OCI-LY3 (cell line): ENCODE measurements around the gene LDLRAD4.

Experiments used
- H2AFZ ChIP-seq: fragments of 200-600, 300-600 bp; shearing (Covaris generic); 2 replicates; pipeline ENCODE4 v1.6.0; 2014; ENCODE audit warnings: antibody characterized with exemption, low read depth, low read length
- H3K27ac ChIP-seq: fragments of 200-600, 300-600 bp; sonication (generic); 2 replicates; pipeline ENCODE4 v1.5.1; 2014; ENCODE audit warnings: mild to moderate bottlenecking, low read length, moderate library complexity, mixed read lengths
- H3K27me3 ChIP-seq: fragments of 200-600, 300-600 bp; sonication (generic); 2 replicates; pipeline ENCODE4 v1.6.1; 2014; ENCODE audit warnings: low read depth, low read length, mixed read lengths
- H3K36me3 ChIP-seq: fragments of 200-600, 300-600 bp; sonication (generic); replicated peaks from 2 replicates; pipeline ENCODE3; 2014; ENCODE audit warnings: low read depth, low read length, mixed read lengths
- H3K4me1 ChIP-seq: fragments of 300-600, 200-600 bp; sonication (generic); 2 replicates; pipeline ENCODE4 v1.6.1; 2014; ENCODE audit warnings: low read length, mixed read lengths
- H3K4me2 ChIP-seq: fragments of 200-600, 300-600 bp; sonication (generic); 2 replicates; pipeline ENCODE4 v1.6.1; 2014; ENCODE audit warnings: low read length, mixed read lengths
- H3K4me3 ChIP-seq: fragments of 300-600, 200-600 bp; sonication (generic); 2 replicates; pipeline ENCODE4 v1.5.1; 2014; ENCODE audit warnings: antibody characterized with exemption, mild to moderate bottlenecking, low read length, moderate library complexity
- H3K79me2 ChIP-seq: fragments of 300-600, 200-600 bp; shearing (Covaris generic); 2 replicates; pipeline ENCODE4 v1.6.1; 2014; ENCODE audit warnings: mild to moderate bottlenecking, low read length, mixed read lengths
- H3K9ac ChIP-seq: fragments of 300-600, 200-600 bp; shearing (Covaris generic); 2 replicates; pipeline ENCODE4 v1.6.0; 2014; ENCODE audit warnings: mild to moderate bottlenecking, low read length, moderate library complexity
- H3K9me3 ChIP-seq: fragments of 200-600, 300-600 bp; shearing (Covaris generic); 2 replicates; pipeline ENCODE4 v1.6.1; 2014; ENCODE audit warnings: low read length, mixed read lengths; ENCODE audit not compliant: insufficient read depth
- H4K20me1 ChIP-seq: fragments of 200-600, 300-600 bp; sonication (generic); 2 replicates; pipeline ENCODE4 v1.6.1; 2016; ENCODE audit warnings: low read length, mixed read lengths; ENCODE audit not compliant: insufficient read depth
- EZH2phosphoT487 ChIP-seq: fragments of 200-600 bp; shearing (Covaris generic); IDR thresholded peaks from 2 replicates; pipeline ENCODE4 v1.6.1; 2018; ENCODE audit warnings: antibody characterized with exemption, mixed run types, low read depth
- TF ChIP-seq, protein P1 (sequence below): fragments of 200-600, 300-600 bp; sonication (generic); IDR thresholded peaks from 2 replicates; pipeline ENCODE4 v1.5.1; 2014; ENCODE audit warnings: antibody characterized with exemption, low read length, low read depth

The LDLRAD4 gene

DNA sequence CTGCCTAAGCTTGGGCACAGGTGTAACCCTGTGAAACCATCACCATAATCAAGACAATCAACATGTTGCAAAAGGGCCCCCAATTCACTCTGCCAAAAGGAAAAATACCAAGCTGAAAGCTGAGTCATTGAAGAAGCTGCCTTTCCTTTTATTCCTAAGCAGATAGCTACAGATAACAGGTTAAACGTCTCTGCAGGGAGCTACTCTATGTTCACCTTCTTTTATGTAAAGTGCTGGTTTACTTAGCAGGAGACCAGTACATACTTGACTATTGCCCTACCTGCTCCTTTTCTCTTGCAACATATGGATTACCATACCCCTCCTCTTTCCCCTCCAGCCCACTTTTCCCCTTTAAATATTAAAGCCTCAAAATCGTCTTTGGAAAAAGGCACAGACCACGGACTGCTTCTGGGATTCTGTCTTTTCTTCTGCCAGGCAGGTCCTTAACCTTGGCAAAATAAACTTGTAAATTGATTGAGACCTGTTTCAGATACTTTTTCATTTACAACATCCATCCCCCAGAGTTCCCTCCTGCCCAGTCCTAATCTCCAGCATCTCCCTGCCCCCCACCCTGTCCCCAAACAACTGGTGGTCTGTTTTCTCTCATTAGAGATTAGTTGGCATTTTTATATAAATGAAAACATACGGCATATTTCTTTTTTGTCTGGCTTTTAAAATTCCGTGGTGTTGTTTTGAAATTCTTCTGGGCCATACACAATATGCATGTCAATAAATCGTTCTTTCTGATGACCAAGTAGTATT is 37.8 kb upstream of the LDLRAD4 start:
- no peak overlapping the region for H3K9ac ChIP-seq
- no peaks in the 10 kb centered on the region for H3K36me3 ChIP-seq
- H2AFZ ChIP-seq, result no peak overlapping the region
- H4K20me1 ChIP-seq, result no peaks in the 10 kb centered on the region
- H3K4me1 ChIP-seq, result no peaks in the 10 kb centered on the region; the same call in 1 of the 2 replicates
- H3K9me3 ChIP-seq, result no peaks in the 10 kb centered on the region
- H3K4me3 ChIP-seq, result no peak overlapping the region
- TF ChIP-seq EZH2phosphoT487, result no peak
- TF ChIP-seq, protein P1, sequence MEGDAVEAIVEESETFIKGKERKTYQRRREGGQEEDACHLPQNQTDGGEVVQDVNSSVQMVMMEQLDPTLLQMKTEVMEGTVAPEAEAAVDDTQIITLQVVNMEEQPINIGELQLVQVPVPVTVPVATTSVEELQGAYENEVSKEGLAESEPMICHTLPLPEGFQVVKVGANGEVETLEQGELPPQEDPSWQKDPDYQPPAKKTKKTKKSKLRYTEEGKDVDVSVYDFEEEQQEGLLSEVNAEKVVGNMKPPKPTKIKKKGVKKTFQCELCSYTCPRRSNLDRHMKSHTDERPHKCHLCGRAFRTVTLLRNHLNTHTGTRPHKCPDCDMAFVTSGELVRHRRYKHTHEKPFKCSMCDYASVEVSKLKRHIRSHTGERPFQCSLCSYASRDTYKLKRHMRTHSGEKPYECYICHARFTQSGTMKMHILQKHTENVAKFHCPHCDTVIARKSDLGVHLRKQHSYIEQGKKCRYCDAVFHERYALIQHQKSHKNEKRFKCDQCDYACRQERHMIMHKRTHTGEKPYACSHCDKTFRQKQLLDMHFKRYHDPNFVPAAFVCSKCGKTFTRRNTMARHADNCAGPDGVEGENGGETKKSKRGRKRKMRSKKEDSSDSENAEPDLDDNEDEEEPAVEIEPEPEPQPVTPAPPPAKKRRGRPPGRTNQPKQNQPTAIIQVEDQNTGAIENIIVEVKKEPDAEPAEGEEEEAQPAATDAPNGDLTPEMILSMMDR, result no peak
- no peak overlapping the region for H3K27ac ChIP-seq
- H3K79me2 ChIP-seq, result no peaks in the 10 kb centered on the region
- no peak overlapping the region for H3K4me2 ChIP-seq
- H3K27me3 ChIP-seq, result peaks cover 16% of the 10 kb centered on the region; the same call in 1 of the 2 replicates

DNA sequence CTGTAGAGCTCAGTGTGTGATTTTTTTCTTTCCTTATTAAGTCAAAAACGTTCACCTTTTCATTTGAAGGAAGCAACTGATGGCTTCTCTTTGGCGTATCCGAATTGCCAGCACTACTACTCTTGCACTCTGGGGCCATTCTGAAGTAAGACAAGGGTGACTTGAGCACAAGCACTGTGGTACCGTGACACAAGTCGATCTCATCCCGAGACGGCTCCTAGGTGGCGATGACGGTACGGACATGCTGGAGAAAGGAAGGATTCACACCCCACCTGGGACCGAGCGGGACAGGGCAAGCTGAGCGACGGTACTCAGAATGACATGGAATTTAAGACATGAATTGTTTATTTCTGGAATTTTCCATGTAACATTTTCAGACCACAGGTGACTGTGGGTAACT is 36.8 kb upstream of the LDLRAD4 start:
- Histone ChIP-seq H3K9me3 (no peaks in the 10 kb centered on the region), H3K27ac (no peak overlapping the region), H3K4me2 (no peak overlapping the region), H2AFZ (no peak overlapping the region), H3K36me3 (no peaks in the 10 kb centered on the region), H3K4me3 (no peak overlapping the region), H3K79me2 (no peaks in the 10 kb centered on the region), H3K9ac (no peak overlapping the region), H4K20me1 (no peaks in the 10 kb centered on the region), H3K4me1 (no peaks in the 10 kb centered on the region; the same call in 1 of the 2 replicates), H3K27me3 (peaks cover 16% of the 10 kb centered on the region; the same call in 1 of the 2 replicates)
- no peak for TF ChIP-seq EZH2phosphoT487
- TF ChIP-seq, protein P1, result no peak

DNA sequence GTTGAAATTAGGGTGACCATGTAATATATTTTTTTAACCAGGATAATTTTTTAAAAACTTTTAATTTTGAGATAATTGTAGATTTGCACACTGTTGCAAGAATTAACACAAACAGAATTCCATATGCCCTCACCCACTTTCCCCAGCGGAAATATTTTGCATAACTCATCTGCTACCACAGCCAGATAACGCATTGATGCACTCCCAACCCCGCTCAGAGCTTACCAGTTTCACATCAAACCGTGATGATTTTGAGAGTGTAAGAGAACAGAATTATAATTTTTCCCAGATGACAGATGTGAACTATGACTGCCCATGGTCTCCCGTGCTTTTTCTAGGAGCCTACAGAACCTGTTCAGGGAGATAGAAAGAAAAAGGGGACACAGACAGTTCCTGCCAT is 35.2 kb upstream of the LDLRAD4 start:
- TF ChIP-seq, protein P1, result no peak
- no peak for TF ChIP-seq EZH2phosphoT487
- Histone ChIP-seq H4K20me1 (no peaks in the 10 kb centered on the region), H3K4me2 (no peak overlapping the region), H3K9ac (no peak overlapping the region), H3K27me3 (peaks cover 19% of the 10 kb centered on the region; the same call in 1 of the 2 replicates), H3K27ac (no peak overlapping the region), H2AFZ (no peak overlapping the region), H3K79me2 (no peaks in the 10 kb centered on the region), H3K4me1 (no peaks in the 10 kb centered on the region; the same call in 1 of the 2 replicates), H3K4me3 (no peak overlapping the region), H3K36me3 (no peaks in the 10 kb centered on the region), H3K9me3 (no peaks in the 10 kb centered on the region)

DNA sequence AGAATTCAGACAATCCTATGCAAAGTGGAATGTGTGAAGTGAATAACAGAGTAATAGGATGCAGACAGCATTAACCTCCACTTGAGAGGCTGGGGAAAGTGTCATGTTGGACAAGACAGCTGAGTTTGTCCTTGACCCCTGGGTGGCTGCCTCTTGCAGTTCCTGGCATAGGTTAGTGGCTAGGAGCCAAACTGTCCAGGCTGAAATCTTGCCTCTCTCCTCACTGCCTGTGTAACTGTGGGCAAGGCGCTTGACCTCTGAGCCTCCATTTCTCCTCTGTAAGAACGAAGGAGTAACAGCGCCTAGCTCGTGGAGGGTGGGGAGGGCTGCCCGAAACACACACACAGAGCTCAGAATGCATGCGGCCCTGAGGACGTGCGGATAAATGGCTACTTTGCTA is 34.8 kb upstream of the LDLRAD4 start:
- Histone ChIP-seq H3K9ac (no peak overlapping the region), H3K9me3 (no peaks in the 10 kb centered on the region), H4K20me1 (no peaks in the 10 kb centered on the region), H3K27me3 (peaks cover 19% of the 10 kb centered on the region; the same call in 1 of the 2 replicates), H3K4me1 (no peaks in the 10 kb centered on the region; the same call in 1 of the 2 replicates), H2AFZ (no peak overlapping the region), H3K79me2 (no peaks in the 10 kb centered on the region), H3K4me2 (no peak overlapping the region), H3K36me3 (no peaks in the 10 kb centered on the region), H3K4me3 (no peak overlapping the region), H3K27ac (no peak overlapping the region)
- TF ChIP-seq, protein P1, result no peak
- TF ChIP-seq EZH2phosphoT487, result no peak
